ENCODE data around the gene FOXN4. TPM values are rescaled to one million over a fixed set of nuclear protein-coding genes. Genes with fewer than 3 reads are reported as not detected.

The FOXN4 gene
- total RNA-seq, 1 experiment from 2014 or later = 0.52 TPM

DNA sequence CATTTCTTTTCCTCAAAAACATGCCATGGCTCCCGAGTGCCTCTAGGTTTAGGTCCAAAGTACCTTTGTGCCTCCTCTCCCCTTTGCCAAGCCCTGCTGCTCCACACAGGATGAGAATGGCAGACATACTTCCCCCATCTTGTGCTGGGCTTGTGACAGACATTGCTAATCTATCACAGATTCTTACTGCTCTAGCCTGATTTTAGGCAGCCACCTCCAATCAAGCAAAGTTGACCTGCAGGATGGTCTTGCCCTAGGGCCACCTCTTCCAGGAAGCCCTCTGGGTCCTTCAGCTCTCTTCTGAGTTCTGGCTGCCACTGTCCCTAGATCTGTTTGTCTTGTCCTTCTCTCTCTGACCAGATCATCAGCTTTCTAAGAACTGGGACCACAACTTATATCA, 20.5 kb downstream of the FOXN4 start:
- no TSS peak for BruUV-seq (replicated peaks)
- no peak overlapping the region for H3K9ac ChIP-seq (ENCODE audit: low read length)
- CTCF ChIA-PET = no interaction called here
- no peaks in the 10 kb centered on the region for H3K79me2 ChIP-seq (ENCODE audit: insufficient read depth, low read length)
- POLR2A ChIA-PET = no interaction called here
- peak overlapping the region; percentile 24; the same call in 1 of the 2 replicates for H3K4me2 ChIP-seq (ENCODE audit: low read length)
- no peaks in the 10 kb centered on the region for H3K36me3 ChIP-seq (ENCODE audit: control insufficient read depth in 1 of 2, insufficient read depth in 2 of 2, low read length in 2 of 2)
- no peak overlapping the region for H2AFZ ChIP-seq (ENCODE audit: low read depth, low read length, poor library complexity, severe bottlenecking)
- intact Hi-C loops (cut with micrococcal nuclease) = no loop called here
- no peaks in the 10 kb centered on the region for H3K9me2 ChIP-seq (ENCODE audit: insufficient read depth)
- peak overlapping the region; percentile 3 to 25; a peak in 3 of 4 replicates for H3K4me3 ChIP-seq (replicated peaks in 1 of 2; ENCODE audit: low read depth in 1 of 2, low read length in 2 of 2)
- peak; percentile 21 for DNase-seq (ENCODE audit: low read depth, low spot score)
- TF ChIP-seq CBX3 (IDR thresholded peaks at IDR 0.05; ENCODE audit: low read depth) (peak; percentile 59; the same call in 1 of the 2 replicates), EZH2phosphoT487 (IDR thresholded peaks at IDR 0.05; ENCODE audit: borderline replicate concordance) (no peak), RAD21 (IDR thresholded peaks at IDR 0.05; ENCODE audit: low read depth) (no peak), SRF (IDR thresholded peaks at IDR 0.05; ENCODE audit: low read depth) (peak; percentile 67; the same call in 1 of the 2 replicates), POLR2AphosphoS5 (IDR thresholded peaks at IDR 0.05; ENCODE audit: low read depth, low read length) (0 out of 2 replicates have a peak, but pooled peaks have one; percentile 31), YY1 (IDR thresholded peaks at IDR 0.05; ENCODE audit: extremely low read depth, insufficient replicate concordance, low read depth, low read length) (peak; percentile 82), SP1 (IDR thresholded peaks at IDR 0.05; ENCODE audit: low read depth) (peak; percentile 29; the same call in 1 of the 2 replicates), POLR2A (IDR thresholded peaks at IDR 0.05; ENCODE audit: borderline replicate concordance, extremely low read depth, insufficient read depth, insufficient read length) (peak; percentile 48), CEBPB (IDR thresholded peaks at IDR 0.05; ENCODE audit: low read depth) (no peak), ZFX (IDR thresholded peaks at IDR 0.05) (no peak)
- TF ChIP-seq, protein P1, sequence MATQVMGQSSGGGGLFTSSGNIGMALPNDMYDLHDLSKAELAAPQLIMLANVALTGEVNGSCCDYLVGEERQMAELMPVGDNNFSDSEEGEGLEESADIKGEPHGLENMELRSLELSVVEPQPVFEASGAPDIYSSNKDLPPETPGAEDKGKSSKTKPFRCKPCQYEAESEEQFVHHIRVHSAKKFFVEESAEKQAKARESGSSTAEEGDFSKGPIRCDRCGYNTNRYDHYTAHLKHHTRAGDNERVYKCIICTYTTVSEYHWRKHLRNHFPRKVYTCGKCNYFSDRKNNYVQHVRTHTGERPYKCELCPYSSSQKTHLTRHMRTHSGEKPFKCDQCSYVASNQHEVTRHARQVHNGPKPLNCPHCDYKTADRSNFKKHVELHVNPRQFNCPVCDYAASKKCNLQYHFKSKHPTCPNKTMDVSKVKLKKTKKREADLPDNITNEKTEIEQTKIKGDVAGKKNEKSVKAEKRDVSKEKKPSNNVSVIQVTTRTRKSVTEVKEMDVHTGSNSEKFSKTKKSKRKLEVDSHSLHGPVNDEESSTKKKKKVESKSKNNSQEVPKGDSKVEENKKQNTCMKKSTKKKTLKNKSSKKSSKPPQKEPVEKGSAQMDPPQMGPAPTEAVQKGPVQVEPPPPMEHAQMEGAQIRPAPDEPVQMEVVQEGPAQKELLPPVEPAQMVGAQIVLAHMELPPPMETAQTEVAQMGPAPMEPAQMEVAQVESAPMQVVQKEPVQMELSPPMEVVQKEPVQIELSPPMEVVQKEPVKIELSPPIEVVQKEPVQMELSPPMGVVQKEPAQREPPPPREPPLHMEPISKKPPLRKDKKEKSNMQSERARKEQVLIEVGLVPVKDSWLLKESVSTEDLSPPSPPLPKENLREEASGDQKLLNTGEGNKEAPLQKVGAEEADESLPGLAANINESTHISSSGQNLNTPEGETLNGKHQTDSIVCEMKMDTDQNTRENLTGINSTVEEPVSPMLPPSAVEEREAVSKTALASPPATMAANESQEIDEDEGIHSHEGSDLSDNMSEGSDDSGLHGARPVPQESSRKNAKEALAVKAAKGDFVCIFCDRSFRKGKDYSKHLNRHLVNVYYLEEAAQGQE (IDR thresholded peaks at IDR 0.05; ENCODE audit: low read depth) = no peak
- no peaks in the 10 kb centered on the region for H3K27me3 ChIP-seq (ENCODE audit: insufficient read depth, low read length)
- RAD21 ChIA-PET (ENCODE audit: low non-redundant PET in 1 of 2, low total read pairs in 2 of 2, uncharacterized antibody in 2 of 2, unreplicated experiment in 2 of 2) = no interaction called here
- no peak overlapping the region for H3K27ac ChIP-seq (ENCODE audit: low read depth, low read length)
- no peaks in the 10 kb centered on the region for H3K4me1 ChIP-seq (ENCODE audit: control insufficient read depth in 1 of 2, insufficient read depth in 2 of 2, low read length in 2 of 2)
- no peaks in the 10 kb centered on the region for H4K20me1 ChIP-seq (ENCODE audit: insufficient read depth)
- ATAC-seq = peak; percentile 67
- H3K9me3 ChIP-seq (ENCODE audit: control insufficient read depth in 1 of 2, insufficient read depth in 1 of 2, low read depth in 1 of 2, low read length in 2 of 2) = no peaks in the 10 kb centered on the region

Measured in HCT116 (cell line).